GM21528 (cell line): ENCODE measurements around the gene TRMT1.

ENCODE experiments used
- ATAC-seq: cut with Tn5 transposase; IDR thresholded peaks from one replicate; pipeline ENCODE4 v1.9.1; 2021; ENCODE audit warnings: mild to moderate bottlenecking, moderate library complexity; ENCODE audit not compliant: unreplicated experiment, low FRiP score

The TRMT1 gene

DNA sequence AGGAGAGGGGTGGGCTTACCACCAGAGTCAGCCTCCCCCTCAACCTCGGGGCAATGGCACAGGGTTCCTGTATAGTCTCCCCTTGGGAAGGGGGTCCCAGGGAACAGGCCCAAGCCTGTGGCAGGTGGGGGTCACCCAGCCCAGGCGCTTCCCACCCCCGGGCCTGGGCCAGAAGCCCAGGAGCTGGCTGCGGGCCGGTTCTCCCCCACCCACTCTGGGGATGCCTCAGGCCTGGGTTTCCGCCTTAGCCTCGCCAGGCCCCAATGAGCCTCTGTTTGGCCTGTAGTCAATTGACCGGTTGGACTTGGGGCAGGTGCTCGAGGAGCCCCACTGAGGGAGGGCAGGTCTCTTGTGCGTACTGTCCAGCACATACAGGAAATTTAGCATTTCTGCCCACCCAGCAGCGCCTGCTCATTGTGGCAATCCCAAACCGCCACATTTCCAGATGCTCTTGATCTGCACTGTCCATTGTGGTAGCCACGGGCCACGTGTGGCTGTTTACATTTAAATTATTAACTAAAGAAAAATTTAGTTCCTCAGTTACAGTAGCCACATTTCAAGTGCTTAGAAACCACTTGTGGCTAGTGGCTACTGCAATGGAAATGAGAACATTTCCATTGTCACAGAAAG lies 23.8 kb downstream of the TRMT1 start:
- no peak for ATAC-seq

DNA sequence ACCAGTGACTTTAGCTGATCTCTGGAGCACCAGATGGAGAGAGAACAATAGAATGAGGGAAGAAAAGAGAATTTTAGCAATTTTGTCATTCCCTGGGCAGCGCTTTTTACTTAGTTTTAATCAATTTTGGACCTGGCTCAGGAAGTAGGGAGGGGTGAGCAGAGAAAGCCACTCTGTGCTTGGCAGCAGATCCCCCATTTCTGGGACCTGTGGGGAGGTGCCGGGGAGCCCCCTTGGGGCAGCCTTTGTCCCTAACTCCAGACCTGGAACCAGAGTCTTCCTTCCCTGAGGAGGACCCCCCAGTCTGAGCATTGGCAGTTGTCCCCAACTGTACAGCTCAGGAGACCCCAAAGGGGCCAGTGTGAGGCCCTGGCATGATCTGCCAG lies 24.4 kb downstream of the TRMT1 start:
- no peak for ATAC-seq

DNA sequence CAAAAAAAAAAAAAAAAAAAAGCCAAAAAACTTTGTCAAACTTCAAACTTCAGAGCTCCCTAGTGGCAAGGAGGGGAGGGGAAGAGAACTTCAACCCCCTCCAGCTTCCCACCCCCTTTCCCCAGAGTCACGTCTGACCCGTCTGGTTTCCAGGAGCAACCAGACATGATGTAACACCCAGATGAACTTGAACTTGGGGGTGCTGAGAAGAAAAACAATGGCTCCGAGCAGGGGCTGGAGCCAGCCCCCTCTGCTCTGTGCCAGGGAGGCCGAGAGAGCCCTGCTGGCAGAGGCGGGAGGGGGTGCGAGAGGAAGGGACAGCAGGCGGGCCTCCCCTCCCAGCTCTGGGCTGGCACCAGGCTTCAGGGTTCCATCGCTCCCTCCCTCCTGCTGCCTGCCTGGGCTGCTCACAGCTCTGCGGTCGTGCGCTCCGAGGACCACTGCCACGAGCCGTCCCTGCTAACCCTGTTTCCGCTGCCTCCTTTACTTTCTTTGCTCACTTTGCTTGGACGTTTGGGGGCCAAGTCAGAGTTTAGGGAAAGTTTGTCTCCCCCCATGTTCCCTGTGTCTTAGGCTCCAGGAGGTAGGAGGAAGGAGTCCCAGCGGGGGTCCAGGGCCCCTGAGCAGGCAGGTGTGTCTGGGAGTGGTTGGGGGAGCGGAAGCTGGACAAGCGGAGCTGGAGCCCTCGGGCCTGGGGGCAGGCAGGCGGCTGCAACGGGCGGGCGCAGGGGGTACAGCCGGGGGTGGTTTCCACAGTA lies 25.0 kb downstream of the TRMT1 start:
- no peak for ATAC-seq

DNA sequence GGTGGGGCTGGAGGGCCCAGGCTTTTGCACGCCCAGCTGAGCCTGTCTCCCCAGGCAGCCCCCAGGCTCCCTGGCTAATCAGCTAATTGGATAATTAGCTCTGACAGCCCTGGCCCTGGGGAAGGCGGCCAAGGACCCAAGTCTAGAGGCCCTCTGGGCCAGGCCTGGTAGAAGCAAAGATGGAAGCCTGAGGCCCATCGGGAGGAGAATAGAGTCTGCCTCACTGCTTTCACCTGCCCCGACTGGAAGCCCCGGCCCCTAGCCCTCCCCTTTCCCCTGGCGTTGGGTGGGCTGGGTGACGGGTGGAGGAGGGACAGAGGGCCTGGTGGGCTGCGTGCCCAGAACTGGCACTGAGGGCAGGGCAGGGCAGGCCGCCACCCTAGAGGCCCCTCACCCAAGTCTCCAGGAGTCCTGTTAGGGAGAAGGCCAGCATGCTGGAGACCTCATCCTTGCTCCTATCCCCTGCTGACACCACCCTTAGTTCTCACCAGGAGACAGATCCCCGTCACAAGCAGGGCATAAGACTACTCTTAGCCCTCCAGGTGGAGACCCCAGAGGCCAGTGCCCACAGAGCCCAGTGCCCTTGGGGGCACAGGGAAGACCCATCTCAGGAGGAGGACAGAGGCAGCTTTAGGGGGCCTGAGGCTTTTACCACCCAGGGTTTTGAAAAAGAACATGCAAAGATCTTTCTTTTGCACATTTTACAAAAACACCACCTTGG lies 25.9 kb downstream of the TRMT1 start:
- no peak for ATAC-seq

DNA sequence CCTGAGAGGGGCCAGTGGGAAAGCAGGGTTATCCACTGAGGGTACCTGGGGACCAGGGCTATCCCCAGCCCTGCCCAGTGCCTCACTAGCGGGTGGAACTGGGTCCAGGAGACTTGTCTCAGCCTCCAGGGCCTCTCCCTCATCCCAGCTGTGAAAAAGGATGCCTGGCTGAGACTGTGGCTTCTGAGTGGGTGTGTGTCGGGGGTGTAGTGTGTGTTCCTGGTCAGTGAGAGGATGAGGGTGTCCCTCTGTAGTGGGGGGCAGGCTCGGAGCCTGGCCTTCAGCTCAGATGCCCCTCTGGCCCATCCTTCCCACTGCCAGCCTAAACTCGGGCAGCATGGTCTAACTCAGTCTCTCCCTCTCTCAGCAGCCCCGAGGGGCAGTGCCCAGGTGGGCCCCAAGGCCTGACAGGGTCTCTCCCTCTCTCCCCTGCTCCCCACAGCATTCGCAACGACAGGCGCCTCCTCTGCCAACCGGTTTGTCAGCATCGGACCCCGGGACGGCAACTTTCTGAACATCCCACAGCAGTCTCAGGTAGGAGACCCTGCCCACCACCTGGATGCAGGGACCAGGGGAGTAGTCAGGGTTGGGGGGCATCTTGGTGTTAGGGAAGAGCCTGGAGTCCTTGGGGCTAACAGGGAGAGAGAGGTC lies 26.6 kb downstream of the TRMT1 start:
- ATAC-seq: no peak

DNA sequence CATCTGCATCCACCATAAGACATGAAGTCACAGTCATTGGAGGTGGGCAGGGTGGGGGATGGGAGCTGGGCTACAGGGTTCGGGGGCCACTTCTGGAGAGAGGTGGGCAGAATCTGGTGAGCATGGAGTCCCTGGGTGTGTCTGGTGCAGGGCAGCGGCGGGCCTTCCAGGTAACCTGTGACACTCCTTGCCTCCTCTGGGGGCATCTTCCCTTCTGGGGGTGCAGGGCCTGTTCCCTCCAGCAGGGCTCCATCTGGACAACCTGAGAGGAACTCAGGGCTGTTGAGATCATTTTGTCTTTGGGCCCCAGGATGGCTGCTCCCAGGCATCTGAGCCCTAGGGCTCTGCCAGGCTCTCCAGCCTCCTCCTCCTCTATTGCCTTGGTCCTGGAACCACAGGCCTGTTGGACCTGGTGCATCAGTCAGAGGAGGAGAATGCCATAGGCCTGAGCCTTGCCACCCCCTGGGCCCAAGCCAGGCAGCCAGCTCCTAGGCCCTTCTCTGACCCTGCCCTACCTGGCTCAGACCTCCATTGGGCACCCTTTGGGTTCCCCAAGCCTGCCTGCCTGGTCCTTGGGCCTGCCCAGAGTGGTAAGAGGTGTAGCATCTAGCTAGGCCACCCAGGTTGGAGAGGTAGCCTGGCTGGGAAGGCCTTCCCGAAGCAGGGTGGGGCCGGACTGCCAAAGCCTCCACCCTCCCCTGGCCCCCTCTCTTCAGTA lies 27.2 kb downstream of the TRMT1 start:
- no peak for ATAC-seq

DNA sequence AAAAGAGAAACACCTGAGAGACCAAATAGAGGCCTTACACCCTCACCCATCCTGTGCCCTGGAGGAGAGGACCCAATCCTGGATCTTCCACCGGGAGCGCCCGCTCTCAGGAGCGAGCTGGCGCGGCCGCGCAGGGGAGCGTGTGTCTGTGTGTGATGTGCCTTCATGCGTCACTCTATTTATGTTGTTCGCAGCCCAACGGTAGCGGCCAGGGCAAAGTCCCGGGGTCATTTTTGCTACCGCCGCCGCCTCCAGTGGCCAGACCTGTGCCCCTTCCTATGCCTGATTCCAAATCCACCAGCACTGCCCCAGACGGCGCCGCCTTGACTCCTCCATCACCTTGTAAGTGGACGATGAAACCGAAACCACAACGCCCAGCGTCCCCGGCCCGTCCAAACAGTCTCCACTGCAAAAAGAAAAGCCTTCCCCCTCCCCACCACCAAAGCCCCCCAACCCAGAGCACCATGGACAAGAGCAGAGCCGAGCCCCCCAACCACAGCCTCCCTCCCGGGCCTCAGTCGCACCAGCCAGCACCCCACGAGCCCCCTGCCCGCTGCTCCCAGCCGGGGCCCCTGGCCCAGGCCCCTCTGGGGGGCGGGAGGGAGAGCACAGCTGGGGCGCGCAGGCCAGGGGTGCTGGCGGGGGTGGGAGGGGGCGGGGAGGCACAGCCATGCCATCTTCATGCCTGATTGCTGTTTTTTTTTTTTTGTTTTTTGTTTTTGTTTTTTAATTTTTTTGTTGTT lies 28.6 kb downstream of the TRMT1 start:
- ATAC-seq: no peak

DNA sequence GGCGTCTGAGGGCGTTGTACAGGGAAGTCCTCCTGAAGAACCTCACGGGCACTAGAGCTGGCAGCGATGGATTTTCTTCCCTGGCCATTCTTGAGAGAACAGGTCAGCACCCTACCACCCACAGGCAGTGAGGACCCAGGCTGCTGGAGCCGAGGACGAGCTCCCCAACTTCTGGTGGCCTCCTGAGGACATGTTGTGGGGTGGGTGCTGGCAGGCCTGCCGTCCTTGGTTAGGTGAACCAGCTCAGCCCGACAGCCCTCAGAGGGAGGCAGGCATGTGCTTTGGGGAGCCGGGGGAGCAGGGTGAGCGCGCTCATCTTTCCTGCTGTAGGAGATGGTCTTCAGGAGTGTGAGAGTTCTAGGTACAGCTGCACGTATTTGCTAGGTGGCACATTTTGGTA lies 29.2 kb downstream of the TRMT1 start:
- ATAC-seq: no peak

DNA sequence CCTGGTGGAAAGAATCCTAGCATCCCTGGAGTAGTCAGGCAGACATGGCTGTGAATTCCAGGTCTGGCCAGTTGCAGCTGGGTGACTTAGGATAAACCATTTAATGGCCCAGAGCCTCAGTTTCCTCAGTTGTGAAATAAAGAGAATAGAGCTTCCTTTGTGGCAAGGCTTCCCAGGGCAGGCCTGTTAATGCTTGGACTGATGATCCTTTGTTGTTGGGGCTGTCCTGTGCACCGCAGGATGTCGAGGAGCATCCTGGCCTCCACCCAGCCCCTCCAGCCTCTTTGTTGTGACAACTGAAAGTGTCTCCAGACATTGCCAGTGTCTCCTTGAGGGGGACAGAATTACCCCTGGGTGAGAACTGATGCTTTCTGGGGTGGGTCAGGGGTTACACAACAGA lies 30.2 kb downstream of the TRMT1 start:
- ATAC-seq: no peak

DNA sequence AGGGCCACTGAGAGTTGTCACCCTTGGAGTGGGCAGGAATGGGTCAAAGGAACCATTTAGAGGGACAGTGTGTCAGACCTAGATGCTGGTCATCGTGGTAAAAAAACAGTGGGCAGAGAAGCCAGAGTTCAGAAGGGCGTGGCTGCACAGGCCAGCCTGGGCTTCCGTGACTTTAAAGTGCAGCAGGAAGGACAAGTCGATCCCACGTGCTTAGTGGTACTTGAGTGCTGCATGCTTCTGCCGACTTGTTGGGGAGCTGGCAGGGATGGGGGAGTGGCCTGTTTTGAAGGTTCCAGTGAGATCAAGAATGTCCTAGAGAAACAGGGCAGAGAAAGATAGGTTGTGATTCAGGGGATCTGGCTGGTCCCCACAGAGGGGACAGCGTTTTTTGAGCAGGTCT lies 30.9 kb downstream of the TRMT1 start:
- no peak for ATAC-seq

DNA sequence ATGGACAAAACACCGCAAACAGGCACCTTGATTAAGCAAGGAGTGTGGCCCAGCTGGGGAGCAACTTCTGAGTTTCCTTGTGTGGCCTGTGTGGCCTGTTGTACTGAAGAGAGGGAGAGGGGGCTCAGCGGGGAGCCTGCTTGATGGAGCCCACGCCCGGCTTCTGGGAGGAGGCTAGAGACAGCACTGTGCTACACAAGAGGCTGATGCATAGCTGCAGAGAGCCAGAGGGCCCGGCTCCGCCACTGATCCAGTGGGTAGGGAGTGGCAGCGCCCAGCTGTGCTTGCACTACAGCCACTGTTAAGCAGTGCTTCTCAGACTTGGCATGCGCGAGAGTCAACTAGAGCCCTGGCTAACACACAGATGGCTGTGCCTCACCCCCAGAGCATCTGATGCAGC lies 32.9 kb downstream of the TRMT1 start:
- ATAC-seq: no peak

DNA sequence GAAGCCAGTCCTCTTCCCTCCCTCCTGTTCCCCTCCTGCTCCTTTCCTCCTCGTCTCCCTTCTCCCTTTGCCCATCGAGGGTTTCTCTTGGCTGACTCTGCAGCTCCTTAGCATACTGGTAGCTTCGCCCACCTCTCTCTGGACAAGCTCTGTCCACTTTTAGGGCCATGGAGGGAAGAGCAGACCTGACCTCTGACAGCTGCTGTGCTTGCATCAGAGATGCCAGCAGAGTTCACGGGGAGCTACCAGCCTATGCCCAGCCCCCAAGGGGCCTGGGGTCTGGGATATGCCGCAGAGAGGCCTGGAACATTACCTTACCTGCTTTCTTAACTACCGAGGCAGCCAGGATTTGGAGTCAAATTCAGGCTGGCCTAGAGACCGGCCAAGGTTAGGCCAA lies 33.5 kb downstream of the TRMT1 start:
- no peak for ATAC-seq

DNA sequence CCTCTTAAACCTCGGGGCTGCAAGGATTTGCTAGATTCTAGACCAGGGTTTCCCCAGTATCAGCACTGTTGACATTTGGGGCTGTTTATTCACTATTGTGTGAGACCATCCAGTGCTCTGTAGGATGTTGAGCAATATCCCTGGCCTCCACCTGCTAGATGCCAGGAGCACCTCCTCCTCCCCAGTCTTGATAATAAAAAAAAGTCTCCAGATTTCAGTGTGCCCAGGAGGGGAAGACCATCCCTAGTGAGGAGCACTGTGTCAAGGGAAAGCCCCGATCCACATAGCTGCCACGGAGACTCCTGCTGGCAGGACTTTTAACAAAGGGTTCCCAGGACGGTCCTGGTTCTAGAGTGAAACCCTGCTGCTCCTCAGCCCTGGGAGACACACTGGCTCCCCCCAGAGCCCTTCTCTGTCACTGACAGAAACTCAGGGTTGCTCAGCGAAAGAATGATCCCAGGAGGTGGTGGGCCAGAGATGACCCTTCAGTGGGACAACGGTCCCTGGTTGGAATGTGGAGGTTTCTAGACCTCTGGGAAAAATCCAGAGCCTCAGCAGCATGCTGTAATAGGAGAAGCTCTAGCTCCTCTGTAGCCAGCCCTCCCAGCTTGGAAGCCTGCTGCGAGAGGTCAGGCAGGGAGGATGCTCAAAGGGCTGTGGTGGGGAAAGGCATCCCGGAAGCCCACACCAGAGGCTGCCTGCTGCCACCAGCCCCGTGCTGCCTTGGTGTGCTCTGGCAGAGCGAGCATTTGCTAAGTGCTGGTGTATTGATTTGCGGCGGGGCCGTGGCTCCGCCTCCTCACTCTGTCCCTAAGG lies 34.1 kb downstream of the TRMT1 start:
- no peak for ATAC-seq

DNA sequence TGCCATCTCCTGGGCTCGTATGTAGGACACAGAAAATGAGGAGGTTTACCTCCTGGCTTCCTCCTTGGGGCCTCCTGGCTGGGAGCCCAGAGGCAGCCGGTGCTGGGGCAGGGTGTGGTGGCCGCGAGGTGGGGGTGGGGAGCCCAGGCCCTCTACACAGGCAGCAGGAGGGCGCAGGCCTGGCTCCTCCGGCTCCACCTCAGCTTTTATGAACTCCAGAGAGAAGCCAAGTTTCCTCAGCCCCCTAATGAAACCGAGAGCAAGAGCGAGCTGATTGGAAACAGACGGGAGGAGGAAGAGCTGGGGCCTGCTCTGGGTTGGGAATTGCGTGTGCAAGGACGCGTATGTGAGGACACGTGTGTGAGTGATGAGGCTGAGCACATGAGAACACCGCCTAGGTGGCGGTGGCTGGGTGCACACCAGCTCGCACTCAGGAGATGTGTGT lies 37.0 kb downstream of the TRMT1 start:
- ATAC-seq: no peak

DNA sequence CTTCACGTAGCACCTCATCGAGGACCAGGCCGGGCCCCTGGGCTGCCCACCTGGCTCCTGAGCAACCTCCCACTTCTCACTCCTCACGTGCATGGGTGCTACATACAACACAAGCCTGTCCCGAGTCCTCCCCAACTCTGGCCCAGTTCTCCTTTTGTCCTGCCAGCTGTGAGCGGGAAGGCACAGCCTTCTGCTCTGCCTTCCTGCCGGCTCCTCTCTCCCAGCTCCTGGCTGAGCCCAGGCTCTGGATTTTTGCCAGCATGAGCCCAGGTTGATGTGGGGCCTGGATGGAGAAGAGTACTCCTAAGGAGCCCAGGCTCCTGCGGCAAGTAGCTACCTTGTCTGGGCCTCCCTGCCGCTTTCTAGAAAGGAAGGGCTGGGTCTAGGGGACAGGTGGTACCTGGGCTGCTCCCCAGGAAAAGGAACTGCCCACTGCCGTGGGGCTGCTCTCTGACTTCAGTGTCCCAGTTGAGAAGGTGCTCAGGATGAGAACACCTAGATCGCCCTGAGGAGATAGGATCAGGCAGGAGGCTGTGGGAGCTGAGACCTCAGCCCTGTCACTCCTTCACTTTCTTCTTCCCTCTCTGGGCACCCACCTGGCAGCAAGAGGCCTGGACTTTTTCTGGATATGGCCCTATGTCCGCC lies 37.5 kb downstream of the TRMT1 start:
- ATAC-seq: no peak

DNA sequence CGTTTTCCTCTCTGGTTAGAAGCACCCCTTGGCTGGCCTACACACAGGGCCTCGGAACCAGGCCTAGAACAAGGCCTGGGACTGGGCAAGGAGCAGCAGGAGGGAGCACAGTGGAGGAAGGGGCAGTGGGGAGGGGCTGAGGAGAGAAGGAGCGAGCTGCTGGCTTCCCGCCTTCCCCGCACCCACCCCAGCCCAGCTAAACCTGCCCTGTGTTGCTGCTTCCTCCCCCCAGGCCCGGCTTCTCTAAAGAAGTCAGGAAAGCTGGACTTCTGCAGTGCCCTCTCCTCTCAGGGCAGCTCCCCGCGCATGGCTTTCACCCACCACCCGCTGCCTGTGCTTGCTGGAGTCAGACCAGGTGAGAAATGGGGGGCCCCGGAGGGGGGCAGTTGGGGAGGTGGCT lies 38.2 kb downstream of the TRMT1 start:
- ATAC-seq: no peak

DNA sequence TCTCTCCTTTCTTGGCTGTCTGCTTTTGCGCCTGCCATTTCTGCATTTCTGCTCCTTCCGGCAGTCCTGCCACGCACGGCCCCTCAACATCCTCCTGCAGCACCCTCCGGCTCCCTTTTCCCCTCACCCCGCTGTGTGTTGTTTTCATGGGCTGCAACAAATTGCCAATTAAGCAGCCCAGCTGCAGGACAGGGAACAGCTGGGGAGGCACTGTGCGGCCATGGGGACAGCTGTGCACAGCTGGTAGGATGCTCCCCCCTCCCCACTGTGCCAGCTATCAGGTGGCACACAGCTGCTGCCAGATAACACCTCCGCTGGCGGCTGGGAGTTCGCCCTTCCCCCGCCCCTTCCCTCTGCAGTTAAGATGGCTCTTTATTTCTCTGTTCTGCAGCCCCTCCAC lies 39.3 kb downstream of the TRMT1 start:
- ATAC-seq: no peak

DNA sequence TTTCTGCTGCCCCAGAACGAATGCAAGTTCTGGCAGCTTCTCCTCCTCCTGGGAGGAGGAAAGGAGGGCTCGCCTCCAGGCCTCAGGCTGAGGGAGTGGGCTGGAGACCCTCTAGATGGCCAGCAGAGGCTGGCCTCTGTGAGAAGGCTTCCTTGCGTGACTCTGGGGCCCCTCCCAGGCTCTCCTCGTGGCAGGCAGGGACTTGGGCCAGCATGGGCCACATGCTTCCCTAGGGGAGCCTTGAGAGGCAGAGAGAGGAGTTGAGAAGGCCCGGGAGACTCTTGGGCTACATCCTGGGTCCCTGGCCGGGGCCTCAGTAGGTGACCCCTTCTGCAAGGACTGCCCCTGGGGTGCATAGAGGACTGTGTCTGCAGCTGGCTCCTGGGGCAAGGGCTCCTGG lies 39.8 kb downstream of the TRMT1 start:
- ATAC-seq: no peak

DNA sequence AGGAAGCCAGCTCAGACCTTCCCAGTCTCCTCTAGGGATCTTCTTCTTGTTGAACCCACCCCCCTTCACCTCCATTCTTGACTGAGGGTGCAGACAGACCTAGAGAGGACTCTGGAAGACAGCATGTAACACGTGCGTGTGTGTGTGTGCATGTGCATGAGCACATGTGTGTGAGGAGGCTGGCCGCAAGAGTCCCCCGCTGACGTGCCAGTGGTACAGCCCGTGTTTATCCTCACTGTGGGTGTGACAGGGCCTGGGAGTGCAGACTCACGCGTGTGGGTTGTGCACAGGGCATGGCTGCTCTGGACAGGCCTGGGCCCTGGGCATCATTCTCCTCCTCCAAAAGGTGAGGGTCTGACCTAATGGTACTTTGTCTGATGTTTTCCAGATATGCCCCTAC lies 40.2 kb downstream of the TRMT1 start:
- no peak for ATAC-seq
